ENCODE measurements around the gene MAGEA8.
"Not testable (repeated sequence)": the region's sequence is repeated elsewhere in the genome, so short reads cannot be mapped to it uniquely, and the experiment has no call there.

The MAGEA8 gene

DNA sequence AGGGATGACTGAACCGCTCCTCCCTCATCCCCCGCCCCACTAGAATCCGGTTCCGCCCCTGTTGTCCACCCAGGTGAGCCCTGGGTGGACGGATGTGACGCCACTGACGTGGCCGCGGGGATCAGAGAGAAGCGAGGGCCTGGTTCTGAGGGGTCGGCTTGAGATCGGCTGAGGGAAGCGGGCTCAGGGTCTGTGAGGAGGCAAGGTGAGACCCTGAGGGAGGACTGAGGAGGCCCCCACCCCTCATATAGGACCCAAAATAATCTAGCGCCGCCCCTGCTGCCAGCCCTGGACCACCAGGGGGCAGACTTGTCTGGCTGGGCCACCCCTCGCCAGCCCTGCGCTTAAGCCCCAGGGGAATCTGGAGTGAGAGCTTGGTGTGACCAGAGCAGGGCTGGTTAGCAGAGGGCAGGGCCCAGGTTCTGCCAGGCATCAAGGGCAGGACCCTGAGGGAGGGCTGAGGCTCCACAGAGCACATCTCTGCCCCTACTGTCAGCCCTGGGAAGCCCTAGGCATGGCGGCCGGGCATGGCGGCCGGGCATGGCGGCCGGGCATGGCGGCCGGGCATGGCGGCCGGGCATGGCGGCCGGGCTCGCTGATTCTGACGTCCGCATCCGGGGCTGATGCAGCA is at the start of gene MAGEA8:
Gene MAGEA8, plus strand, starts transcription at position 103 of the 631 bp plus-strand sequence. CDS start 3,090 bp downstream, outside the sequence.
- no peak for DNase-seq

GRCh38 chrX:149831473-149831872 is 49.5 kb upstream of the MAGEA8 start:
- DNase-seq = no peak

DNA sequence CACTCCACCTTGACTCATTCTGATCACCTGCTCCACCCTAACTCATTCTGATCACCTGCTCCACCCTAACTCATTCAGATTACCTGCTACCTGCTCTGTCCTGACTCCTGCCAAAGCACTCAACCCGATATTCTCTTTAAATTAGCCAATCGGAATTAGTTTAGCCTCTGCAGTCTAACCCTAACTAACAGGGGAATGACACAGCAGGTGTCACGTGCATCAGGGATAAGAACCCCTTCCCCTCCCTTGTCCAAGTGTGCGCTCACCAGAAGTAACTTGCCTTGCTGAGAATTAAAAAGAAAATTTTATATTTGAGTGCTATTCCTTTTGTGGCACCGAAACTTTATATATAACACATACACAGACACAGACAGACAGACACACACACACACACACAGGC is 44.3 kb upstream of the MAGEA8 start:
- not testable (repeated sequence) for DNase-seq

- no peak for DNase-seq
Observed at GRCh38 chrX:149837167-149837566, 43.8 kb upstream of the MAGEA8 start.

GRCh38 chrX:149837639-149838038 is 43.3 kb upstream of the MAGEA8 start:
- no peak for DNase-seq

GRCh38 chrX:149841929-149842328 is 39.1 kb upstream of the MAGEA8 start:
- no peak for DNase-seq

- DNase-seq = no peak
Observed at GRCh38 chrX:149845385-149845784, 35.6 kb upstream of the MAGEA8 start.

- no peak for DNase-seq
Observed at GRCh38 chrX:149846789-149847188, 34.2 kb upstream of the MAGEA8 start.

- no peak for DNase-seq
Observed at GRCh38 chrX:149848855-149849254, 32.1 kb upstream of the MAGEA8 start.

DNA sequence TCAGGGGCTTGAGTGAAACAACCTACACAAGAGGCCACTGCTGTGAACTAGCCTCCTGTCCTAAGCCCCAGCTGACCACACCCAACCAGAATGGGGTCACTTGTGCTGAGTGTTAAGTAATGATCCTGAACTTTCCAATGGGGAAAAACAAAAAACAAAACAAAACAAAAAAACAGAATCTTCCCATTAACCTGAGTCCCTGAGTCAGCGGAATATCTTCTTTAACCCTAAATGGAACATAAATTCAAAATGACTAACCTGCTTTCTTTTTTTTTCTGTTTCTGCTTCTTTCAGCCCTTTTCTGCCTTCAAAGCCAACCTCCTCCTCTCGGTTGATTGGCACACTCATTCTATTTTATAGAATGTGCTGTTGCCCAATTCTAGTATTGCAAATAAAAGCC is 31.2 kb upstream of the MAGEA8 start:
- no peak for DNase-seq

DNA sequence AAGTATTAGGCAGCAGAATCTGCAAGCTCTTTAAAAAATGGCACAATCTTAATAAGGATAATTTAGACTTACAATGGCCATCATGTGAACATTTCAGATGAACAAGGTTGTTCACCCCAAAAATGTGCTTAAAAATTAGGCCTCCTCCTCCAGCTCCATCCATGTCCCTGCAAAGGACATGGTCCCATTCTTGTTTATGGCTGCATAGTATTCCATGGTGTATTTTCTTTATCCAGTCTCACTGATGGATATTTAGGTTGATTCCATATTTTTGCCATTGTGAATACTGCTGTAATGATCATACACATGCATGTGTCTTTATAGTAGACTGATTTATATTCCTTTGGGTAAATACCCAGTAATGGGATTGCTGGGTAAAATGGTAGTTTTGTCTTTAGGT is 29.1 kb upstream of the MAGEA8 start:
- DNase-seq = no peak

DNA sequence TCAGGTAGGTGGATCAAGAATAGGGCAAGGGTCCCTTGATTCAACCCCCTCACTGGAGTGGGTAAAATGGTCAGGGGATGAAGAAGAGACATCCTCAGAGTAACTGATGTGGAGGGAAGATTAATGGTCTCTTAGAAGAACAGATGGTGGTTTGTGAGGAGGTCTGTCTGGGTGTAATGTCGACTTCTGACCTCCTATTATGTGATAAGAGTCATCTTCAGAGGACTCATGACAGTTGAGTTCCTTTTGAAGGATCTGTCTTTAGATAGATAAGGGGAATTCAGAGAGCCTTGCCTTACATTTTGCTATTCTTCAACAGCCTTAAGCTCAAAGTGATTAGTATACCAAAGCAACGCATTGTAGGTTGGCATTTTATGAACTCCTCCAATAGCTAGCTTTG is 27.1 kb upstream of the MAGEA8 start:
- no peak for DNase-seq

- no peak for DNase-seq
Observed at GRCh38 chrX:149858592-149858991, 22.4 kb upstream of the MAGEA8 start.

DNA sequence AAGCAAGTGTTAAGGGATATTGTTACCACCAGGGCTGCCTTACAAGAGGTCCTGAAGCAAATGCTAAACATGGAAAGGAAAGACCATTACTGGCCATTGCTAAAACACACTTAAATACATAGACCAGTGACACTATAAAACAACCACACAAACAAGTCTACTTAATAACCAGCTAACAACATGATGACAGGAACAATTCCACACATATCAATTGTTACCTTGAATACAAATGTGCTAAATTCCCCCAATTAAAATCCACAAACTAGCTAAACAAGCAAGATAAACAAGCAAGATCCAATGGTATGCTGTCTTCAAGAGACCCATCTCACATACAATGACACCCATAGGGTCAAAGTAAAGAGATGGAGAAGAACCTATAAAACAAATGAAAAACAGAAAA is 20.5 kb upstream of the MAGEA8 start:
- DNase-seq = no peak

DNA sequence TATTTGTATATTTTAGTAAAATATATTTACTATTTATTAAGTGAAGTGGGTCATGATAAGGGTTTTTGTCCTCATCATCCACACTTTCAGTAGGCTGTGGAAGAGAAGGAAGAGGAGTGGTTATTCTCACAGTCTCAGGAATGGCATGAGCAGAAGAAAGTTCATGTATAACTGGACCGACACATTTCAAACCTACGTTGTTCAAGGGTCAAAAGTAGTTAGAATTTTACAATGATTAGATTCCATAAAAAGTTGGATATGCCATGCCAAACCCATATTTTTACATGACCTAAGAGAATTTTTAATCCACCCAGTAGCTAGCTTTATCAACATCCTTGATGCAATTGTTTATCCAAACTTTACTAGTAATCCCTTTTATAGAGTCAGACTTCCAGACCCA is 15.6 kb upstream of the MAGEA8 start:
- DNase-seq = no peak

DNA sequence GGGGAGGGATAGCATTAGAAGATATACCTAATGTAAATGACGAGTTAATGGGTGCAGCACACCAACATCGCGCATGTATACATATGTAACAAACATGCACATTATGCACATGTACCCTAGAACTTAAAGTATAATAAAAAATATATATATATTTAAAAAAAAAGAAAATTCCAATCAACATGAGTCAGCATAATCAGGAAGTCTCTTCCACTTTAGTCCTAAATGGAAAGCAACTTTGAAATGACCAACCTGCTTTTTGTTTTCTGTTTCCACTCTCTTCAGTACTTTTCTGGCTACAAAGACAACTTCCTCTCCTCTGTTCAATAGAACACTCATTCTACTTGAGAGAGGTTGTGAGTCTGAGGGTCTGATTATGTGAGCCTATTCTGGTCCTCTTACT is 13.5 kb upstream of the MAGEA8 start:
- no peak for DNase-seq

DNA sequence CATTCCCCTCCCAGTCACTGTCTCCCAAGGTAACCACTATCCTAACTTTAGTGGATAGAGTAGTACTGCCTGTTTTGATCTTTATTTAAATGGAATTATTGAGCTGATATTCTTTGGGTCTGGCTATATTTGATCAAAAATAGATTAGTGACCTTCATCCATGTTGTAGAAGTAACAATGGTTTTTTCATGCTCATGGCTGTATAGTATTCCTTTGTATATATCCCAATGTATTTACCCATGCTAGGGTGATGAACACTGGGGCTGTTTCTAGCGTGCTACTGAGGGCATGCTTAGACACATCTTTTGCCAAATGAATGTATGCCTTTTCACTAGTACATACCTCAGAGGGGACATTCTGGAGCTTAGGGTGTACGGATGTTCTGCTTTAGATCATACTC is 10.1 kb upstream of the MAGEA8 start:
- no peak for DNase-seq

GRCh38 chrX:149871433-149871832 is 9.6 kb upstream of the MAGEA8 start:
- DNase-seq = no peak

DNA sequence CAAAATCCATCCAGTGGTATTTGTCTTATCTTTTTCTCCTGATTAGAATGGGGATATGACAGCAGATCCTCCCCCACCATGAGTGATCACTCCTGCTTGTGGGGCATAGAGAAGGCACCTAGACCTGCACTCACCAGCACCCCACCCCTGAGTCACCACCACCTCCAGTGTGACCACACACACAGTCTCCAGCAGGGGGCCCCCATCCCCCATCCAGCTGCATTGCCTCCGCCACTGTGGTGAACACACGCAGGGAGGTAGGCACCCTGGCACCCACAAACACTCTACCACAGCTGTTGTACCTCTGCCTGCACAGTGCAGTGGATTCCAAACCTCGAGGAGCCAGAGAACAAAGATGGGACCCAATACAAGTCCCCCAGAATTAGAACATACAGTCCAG is 9.0 kb upstream of the MAGEA8 start:
- DNase-seq = no peak

- no peak for DNase-seq
Observed at GRCh38 chrX:149877157-149877556, 3.8 kb upstream of the MAGEA8 start.

DNA sequence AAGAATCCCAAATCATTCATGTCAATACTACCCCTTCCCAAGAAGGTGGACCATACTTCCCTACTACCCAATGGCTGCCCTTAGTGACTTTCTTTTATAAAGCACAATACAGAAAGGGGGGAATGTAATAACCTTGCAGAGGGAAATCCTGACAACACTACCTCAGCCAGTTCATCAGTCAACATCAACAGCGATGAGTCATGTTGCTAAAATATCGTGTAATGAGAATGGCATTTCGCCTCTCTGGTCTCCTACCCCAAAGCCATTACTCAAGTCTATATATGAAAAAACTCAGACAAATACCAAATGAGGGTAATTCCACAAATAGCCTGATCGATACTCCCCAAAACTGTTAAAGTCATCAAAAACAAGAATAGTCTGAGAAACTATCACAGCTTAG is 3.3 kb upstream of the MAGEA8 start:
- DNase-seq = no peak

DNA sequence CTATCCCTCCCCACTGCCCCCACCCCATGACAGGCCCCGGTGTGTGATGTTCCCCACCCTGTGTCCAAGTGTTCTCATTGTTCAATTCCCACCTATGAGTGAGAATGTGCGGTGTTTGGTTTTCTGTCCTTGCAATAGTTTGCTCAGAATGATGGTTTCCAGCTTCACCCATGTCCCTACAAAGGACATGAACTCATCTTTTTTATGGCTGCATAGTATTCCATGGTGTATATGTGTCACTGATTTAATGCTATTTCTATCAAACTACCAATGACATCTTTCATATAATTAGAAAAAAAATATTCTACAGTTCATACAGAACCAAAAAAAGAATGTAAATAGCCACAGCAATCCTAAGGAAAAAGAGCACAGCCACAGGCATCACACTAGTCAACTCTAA is 9.8 kb downstream of the MAGEA8 start:
- DNase-seq = not testable (repeated sequence)

DNA sequence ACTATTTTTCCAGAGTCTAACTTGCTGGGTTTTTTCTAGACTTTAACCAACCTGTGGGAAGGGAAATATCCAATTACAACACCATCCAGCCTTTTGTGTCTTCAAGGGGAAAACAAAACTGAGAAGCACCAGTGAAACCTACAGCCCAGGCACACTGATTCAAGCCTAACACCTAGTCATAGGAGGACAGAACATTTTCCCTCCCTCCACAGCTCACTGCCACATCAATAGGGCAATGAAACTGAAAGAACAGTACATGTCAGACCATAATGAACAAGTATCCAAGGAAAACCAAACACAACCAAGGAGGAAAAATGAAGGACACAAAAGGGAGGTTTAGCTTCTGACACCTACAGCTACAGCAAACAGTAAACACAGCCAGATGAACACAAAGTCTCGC is 17.6 kb downstream of the MAGEA8 start:
- DNase-seq = no peak

All from amygdala (tissue), 56 donors.